Measurements from ENCODE around the gene GOLGA6A. TPM values are rescaled to one million over a fixed set of nuclear protein-coding genes. Genes with fewer than 3 reads are reported as not detected.

Gene GOLGA6A
- polyA plus RNA-seq, 3 donors: 0.24 to 0.51 TPM; not detected in 1

Other genes starting within 250 kb of the GOLGA6A start
- gene TBC1D21, start 209.0 kb downstream of the GOLGA6A start, polyA plus RNA-seq (ENCODE audit: insufficient read length in 3 of 3): not detected
- gene LOXL1, start 156.1 kb downstream of the GOLGA6A start, polyA plus RNA-seq (ENCODE audit: insufficient read length in 3 of 3): 10 to 100 TPM; 64.1 to 84.0 (median 77.1) TPM
- gene STOML1, start 90.3 kb downstream of the GOLGA6A start, polyA plus RNA-seq (ENCODE audit: insufficient read length in 3 of 3): 10 to 100 TPM; 12.2 to 14.3 (median 13.8) TPM
- gene PML, start 87.8 kb downstream of the GOLGA6A start, polyA plus RNA-seq (ENCODE audit: insufficient read length in 3 of 3): 10 to 100 TPM; 26.9 to 39.2 (median 32.2) TPM
- 1 to 10 TPM in 1 of 3 donors, under 1 TPM in 2; 0.68 to 1.4 (median 0.82) TPM for gene ISLR2, start 48.0 kb upstream of the GOLGA6A start, polyA plus RNA-seq (ENCODE audit: insufficient read length in 3 of 3)
- 10 to 100 TPM; 47.2 to 77.4 (median 47.3) TPM for gene ISLR, start 91.2 kb upstream of the GOLGA6A start, polyA plus RNA-seq (ENCODE audit: insufficient read length in 3 of 3)
- gene STRA6, start 120.2 kb upstream of the GOLGA6A start, polyA plus RNA-seq (ENCODE audit: insufficient read length in 3 of 3): 10 to 100 TPM; 24.4 to 40.6 (median 35.4) TPM
- gene CCDC33, start 153.8 kb upstream of the GOLGA6A start, polyA plus RNA-seq (ENCODE audit: insufficient read length in 3 of 3): 10 to 100 TPM in 1 of 3 donors, 1 to 10 TPM in 2; 5.0 to 10.7 (median 6.6) TPM

All from renal cortex interstitium (tissue), 3 donors.